DMS114 treated with DMSO at 0.1 percent for 48 hours (cell line): ENCODE data around the gene FBXL14.

Source experiments
- DNase-seq: peaks from one replicate; lab custom pipeline; 2025; ENCODE audit not compliant: unreplicated experiment; lab: John Stamatoyannopoulos, UW

FBXL14 gene

DNA sequence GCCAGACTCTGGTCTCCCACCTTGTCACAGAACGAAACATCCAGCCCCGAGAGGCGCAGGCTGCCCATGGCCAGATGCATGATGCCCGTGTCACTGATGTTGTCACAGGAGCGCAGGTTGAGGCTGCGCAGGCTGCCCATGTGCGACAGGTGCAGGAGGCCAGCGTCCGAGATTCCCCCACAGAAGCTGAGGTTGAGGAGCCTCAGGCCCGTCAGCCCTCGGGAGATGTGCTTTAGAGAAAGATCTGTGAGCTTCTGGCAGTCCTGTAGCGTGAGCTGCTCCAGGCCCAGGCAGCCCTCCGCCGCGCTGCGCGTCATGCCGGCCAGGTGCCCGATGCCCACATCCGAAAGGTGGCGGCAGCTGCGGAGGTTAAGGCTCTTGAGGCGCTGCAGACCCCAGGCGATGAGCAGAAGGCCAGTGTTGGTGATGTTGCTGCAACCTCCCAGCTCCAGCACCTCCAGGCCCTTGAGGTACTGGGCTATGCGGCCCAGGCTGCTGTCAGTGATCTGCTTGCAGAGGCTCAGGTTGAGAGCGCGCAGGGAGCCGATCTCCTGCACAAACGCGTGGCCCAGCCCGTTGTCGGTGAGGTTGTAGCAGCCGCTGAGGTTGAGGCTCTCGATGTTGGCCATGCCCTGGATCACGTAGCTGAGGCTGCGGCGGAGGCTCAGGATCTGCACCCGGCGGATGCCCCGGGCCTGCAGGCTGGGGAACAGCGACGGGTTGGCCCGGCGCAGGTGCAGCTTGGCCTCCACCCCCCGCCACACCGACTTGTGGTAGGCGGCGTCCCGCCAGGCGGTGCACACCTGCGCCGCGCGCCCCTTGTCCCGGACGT lies 991 bp downstream of the FBXL14 start:
- DNase-seq: no peak

DNA sequence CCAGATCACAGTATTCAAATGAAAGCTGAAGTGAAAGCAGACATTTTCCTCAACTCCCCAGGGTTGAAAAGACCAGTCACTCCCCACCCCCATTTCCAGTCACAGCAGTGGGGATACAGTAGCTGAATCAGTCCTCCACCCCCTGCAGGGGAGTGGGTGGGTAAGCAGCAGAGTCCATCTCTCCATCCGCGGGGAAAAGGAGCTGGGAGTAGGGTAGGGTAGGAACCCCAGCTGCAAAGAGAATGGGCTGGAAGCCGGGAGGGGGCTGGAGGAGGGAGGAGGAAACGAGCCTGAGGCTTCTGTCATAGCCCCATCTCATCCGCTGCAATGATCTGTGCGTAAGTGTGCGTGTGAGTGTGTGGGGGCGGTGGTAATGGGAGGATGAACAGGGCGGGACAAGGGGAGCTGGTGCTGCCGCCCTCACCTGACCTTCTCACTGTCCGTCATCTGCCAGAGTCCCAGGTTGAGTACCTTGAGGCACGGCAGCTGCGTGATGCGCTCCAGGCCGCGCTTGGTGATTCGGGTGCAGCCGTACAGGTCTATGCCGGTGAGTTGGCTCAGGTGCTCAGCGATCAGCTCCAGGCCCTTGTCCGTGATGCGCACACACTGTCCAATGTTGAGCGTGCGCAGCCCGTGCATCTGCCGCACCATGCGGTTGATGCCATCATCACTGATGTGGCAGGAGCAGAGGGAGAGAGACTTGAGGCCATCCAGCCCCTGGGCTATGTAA lies 1.8 kb downstream of the FBXL14 start:
- peak; percentile 35 for DNase-seq

DNA sequence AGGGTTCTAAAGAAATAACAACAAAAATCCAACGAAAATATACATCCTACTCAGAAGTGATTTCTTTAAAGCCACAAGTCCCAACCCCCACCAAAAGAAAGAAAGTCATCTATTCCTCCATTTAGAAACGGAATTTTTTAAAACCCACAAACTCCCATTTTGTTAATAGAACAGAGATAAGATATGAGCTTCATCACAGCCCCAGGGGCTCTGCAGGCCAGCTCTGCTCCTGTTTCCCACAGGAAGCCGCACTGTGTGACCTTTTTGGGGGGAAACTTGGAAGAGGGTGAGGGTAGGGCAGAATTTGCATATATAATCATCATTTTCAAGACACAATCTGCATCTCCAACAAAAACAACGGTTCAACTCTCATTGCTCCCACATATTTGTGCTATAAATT lies 2.8 kb downstream of the FBXL14 start:
- DNase-seq: no peak

DNA sequence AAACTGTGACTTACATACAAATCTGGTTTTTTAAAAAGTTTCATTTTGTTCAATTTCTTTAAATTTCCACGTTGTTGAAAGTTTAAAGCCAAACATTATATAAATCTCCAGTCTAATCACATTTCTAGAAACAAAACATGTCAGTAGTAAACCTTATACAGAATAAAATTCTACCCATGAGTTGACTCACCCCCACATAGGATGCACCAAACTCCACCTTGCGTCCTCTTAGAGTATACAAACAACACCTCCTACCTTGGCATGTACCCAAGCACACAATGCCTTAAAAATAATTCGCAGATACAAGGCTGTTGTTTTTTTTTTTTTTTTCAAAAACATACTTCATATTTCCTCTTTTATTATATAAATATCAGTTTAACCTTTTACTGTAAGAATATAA lies 3.3 kb downstream of the FBXL14 start:
- no peak for DNase-seq

DNA sequence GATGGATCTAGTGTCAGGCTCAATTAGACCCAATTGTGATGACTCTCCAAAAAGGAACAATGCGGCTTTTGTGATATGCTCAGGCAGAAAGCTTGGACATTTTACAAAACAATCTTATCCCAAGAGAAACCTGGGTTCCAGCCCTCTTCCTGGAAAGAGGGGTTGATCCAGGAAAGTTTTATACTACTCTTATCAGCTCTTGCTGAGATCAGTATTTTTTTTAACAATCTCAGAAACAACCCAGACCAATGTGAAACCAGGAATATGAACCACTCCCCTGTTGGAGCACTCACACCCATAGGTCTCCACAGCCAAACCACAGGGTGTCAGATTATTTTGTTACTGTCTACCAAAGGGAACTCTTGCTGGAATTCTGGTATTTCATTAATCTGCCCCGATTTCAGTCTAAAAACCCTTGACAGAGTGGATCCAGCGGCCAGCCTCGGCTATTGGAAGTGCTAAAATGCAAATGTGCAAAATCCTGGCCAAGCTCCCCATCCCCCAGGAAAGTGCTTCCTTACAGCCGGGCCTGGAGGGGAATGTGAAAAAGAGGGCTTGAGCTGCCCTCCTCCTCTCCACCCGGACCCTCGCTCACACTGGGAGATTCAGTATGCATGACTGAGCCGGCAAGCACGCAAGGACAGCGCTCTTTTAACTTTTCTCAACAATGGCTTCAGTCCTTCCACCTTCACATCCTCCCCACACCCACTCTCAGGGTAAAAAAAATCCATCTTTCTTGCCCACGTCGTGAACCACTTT lies 4.0 kb downstream of the FBXL14 start:
- no peak for DNase-seq

DNA sequence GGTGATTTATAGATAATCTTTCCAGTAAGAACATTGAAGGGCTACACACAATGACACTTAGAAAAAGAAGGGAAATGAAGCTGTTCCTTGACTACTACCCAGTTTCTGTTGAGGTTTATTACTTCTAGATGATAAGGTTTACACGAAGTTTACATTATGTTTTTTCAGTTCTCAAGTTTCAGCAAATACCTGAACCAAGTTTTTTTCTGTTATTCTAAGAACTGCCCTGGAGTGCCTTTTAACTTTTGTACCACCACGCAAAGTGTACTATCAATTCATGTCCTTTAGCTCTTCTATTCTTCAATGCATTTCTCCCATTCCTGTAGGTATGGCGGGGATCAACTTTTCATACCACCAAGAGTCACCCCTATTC lies 5.8 kb downstream of the FBXL14 start:
- no peak for DNase-seq

DNA sequence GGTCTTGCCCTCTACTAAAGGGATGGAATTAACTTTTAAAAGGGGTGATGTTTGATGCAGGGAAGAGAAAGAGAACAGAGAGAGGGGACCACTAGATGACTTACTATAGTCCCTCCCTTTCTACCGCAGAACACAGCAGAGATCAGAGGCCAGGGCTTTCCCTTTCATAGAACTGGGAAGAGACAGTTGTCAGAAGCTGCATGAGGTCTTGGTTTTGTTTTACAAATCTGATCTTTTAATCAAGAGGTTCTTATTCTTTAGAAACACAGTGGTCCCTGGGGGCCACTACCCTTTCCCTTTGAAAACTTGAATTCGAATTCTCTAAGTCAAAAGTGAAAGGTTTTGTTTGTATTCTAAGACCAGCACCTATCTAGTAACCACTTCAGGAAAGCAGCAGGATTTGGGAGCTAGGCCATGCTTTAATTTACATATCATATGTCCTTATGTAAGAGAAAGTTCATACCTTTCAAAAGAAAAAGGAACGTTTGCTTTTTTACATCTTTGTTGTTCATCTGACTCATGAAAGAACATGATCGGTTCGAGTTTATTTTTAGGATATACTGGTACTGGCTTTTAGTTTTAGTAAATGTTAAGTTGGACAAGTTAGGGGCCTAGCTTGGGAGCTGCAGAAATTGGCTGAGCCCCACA lies 6.3 kb downstream of the FBXL14 start:
- DNase-seq: no peak

DNA sequence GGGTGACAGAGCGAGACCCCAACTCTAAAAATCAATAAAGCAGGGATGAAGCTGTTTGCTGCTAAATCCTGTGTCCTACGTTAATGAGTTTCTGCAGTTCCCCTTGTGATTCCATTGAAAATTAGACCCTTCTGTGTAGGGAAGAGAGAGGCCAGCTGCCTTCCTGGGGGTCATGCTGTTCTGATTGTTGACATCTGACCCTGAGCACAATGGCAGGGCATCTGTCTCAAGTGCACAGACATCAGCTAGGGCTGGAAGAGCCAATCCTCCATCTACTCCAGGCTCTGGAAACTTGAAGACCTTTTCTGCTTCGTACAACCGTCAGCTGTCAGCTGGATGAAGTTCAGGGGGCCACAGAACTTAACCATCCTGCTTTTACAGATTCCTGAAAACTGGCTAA lies 10.1 kb downstream of the FBXL14 start:
- no peak for DNase-seq

DNA sequence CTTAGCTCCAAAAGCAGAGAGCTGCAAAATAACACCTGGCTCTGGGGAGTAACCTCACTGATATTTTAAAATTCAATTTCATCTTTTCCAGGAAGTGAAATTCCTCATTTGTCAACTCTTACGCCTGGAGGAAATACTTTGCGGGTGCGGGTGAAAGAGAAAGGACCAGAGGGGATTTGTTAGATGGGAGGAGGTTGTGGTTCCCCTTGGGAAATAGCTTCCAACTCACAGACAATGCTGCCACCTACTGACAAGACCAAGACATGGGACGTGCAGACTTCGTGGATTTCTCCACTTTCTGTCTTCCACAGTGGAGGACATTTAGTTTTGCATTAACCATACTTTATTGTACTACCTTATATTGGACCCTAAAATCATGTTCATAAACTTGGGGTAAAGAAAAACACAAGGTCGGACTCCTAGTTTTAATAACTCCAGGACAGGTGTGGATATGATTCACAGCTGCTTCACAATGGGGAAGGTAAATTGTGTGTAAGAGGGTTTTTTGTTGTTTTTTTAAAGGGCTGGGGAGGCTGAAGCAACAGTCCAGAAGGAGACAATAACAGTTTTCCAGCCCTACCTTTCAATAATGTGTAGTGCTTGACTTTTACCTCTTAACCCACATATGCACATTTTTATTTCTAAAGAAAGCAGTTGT lies 10.8 kb downstream of the FBXL14 start:
- DNase-seq: peak; percentile 75

DNA sequence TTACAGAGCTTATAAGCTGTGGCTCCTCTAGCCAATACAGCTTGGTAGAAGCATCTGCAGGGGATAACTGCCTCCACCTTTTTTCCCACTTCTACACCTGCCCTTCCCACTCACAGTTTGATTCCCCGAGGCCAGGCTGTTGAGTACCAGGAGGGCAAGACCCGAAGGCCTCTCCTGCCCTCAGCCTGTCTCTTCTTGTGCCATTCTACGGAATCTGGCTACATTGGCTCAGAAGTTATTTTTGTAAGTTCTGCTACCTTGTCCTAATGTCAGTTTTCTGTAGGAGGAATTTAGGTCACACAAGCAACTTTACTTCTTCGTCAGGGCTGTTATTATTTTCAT lies 11.7 kb downstream of the FBXL14 start:
- no peak for DNase-seq

DNA sequence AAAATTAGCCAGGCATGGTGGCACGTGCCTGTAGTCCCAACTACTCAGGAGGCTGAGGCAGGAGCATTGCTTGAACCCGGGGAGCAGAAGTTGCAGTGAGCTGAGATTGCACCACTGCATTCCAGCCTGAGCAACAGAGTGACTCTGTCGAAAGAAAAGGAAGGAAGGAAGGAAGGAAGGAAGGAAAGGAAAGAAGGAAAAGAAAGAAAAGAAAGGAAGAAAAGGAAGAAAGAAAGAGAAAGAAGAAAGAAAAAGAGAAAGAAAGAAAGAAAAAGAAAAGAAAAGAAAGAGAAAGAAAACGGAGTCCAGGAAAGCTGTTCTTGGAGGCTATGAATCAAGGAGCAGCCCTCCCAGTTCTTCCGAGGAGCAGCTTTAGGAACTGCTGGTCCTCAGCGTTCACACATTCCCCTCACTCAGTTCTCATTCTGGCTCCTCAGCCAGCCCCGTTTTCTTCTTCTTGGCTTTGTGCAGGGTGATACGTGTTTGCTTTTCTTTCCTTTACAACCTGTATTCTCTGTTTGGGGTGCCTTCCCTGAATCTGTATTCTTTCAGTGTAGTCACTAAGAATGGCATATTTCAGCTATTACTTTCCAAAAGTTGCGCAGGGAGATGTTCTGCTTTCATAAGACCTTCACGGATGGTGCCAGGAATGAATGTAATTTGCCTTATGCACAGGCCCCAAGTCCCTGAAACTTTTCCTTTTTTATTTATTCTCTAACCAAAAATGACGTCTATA lies 12.2 kb downstream of the FBXL14 start:
- no peak for DNase-seq

DNA sequence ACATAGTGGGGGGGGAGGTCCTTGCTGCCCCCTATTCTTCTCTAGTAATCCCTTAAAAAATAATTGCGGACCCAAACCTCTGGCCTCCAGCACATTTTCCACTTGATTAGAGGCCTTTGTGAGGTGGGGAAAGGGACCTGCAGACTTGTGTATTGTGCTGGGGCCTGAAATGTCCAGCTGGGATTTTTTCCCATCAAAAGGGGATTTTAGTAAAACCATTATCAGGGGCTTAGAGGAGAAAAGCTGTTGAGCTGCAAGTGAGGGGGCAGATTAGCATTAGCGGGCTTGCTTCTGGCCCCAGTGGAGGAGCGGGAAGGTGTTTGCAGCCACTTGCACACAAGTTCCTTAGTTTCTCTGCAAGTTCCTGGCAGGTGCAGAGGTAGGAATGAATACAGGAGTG lies 13.9 kb downstream of the FBXL14 start:
- DNase-seq: no peak

DNA sequence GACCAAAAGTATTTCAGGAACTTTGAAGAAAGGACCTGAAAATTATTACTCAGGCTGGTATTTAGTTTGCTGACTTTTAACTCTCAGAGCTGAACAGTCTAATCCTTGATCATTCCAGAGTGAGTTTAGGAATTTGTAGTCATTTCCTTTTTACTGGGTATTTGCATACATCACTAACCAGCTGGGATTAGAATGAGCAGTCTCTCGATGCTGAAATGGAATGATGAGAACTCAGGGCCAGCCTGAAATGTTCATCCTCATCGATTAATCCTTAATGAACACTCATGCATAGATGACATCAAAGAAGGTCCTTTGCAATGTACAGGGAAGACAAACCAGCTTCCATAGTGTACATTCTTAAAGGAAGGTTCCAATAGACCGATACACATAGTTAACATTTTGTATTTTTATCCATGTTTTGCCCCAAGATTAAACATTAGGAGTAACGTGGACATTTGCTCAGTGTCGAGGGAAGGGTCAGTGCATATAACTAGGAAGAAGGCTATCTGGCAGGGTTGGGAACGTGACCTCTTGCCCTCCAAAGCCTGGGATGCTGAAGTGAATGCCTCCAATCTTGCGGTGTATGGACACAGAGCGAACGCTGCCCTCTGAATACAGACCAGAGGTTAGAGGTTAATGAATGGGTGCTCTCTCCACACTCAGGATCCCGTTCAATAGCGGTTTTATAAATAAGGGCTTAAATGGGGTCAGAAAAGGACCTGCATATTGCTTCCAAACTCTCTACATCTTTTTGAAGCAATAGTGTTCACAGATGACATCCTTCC lies 14.5 kb downstream of the FBXL14 start:
- no peak for DNase-seq

DNA sequence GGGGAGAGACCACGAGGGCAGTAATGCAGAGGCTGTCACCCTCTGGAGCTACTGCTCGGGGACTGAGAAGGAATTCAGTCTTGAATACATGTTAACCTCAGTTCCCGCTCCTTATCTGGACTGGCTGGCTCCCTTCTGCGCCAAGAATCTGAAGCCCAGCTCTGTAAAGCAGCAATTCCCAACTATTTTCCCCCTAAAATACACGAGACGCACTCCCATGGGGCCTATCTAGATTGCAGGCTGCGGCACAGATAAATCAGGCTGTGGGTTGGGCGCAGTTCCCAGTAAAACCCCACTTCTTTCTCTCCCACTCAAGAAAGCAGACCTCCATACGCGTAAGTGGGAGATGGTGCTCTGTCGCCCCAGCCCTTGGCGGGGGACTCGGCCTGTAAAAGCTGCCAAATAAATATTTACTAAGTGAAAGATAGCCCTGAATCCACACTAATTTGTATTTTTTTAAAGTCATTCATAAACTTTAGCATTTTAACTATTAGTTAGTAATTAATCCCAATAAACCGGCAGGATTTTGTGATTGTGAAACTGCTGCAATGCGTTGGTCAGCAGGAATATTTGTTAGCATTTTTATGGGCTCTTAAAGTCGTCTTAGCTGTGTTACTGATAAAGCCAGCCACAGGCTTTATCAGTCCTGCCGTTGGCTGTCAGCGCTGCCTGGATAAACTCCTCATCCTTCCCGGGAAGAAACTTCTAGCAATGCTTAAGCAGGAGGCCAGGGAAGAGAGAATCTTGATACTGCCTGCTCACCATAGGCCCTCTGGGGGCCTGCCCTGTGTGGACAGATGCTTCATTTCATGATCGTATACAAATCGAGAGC lies 17.8 kb downstream of the FBXL14 start:
- no peak for DNase-seq

DNA sequence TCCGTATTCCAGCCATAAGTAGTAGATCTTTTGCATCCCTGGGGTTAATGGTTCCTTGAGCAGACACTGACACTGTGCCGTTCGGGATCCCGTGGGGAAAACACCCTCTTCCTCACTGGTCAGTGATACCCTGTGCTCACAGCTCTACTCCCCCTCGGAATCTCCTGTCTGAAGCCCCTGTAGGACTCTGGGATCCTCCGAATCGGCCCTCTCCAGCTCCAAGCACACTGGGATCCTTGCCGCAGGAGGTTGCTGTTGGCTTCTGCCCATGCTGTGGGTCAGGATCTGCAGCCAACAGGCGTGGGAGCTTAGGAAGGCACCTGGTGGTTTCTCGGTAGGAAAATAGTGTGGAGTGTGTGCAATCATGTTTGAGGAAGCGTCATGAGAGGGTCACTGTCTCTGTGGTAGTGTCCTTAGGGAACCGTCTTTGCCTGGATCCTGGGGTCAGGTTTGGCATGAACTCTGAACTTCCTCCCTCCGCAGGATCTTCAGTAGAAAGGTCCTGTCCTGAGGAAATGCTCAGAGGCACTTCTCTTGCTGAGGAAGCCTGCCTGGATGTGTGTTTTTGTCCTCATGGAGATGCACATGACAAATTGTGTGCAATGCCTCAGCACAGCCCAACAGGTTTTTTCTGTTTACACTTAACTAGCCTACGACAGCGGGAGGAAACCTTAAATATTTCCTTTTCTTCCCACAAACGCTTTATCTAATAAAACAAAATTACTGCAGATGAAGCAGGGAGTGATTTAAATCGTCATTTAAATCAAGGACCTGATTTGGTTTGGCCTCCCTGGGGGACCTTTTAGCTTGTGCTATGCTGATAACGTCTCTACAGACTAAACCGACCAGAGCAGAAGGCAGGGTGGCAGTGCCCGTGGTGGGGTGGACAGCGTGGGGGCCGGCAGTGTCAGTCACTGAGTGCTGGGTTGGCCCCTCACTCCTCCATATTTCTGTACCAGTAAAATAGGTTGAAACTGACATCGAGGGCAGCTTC lies 18.7 kb downstream of the FBXL14 start:
- no peak for DNase-seq

DNA sequence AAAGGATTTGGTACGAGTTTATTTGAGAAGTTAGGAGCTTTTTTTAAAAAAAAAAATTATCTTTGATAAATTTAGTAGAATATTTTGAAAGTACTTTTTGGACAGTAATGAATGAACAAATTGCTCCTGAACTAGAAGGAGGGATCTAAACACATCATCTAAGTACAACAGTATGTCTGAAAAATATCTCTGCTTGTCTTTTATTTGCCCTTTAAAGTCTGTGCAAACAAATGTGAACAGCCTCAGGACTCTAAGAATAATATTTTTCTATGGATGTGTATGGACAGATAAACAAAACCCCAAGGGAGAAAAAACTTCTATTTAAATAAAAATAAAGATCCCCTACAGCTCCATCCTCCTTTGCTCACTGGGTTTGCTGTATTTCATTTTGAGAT lies 19.5 kb downstream of the FBXL14 start:
- no peak for DNase-seq
